Panc1 (cell line): ENCODE measurements around the gene ALG12.

Experiments used
- CTCF ChIP-seq: fragments of 450-650 bp; IDR thresholded peaks from 2 replicates; pipeline ENCODE4 v1.5.1; 2017; ENCODE audit warnings: mild to moderate bottlenecking
- POLR2AphosphoS5 ChIP-seq: IDR thresholded peaks from 2 replicates; pipeline ENCODE4 v1.6.1; 2012; ENCODE audit warnings: mild to moderate bottlenecking, low read depth, low read length, moderate library complexity
- REST ChIP-seq, 2 experiments: IDR thresholded peaks; 2 replicates each; pipeline ENCODE4 v1.6.1; 2011 to 2012; ENCODE audit warnings: low read depth in 2 of 2, control low read depth in 1 of 2, low read length in 1 of 2, mild to moderate bottlenecking in 1 of 2, moderate library complexity in 1 of 2; ENCODE audit not compliant: insufficient read depth in 1 of 2

GRCh38 chr22:49936973-49937757 lies 18.9 kb upstream of the ALG12 start:
- no peak for TF ChIP-seq CTCF
- TF ChIP-seq POLR2AphosphoS5 = no peak
- TF ChIP-seq REST (IDR thresholded peaks at IDR 0.05; ENCODE audit: insufficient read depth in 1 of 2, low read depth in 2 of 2, low read length in 1 of 2) = no peak
